H9 (cell line): ENCODE data around the gene SLC16A4. TPM values are rescaled to one million over a fixed set of nuclear protein-coding genes. Genes with fewer than 3 reads are reported as not detected.

Source experiments
- DNase-seq: peaks from one replicate; pipeline ENCODE4 v3.0.0-alpha.2; 2017
- H2AFZ ChIP-seq: one replicate; pipeline ENCODE4 v1.6.1; 2013; ENCODE audit warnings: mild to moderate bottlenecking, low read length, control low read depth, moderate library complexity
- H2AK5ac ChIP-seq: 2 replicates; pipeline ENCODE4 v1.6.1; 2013; ENCODE audit warnings: low read length, control low read depth, mixed read lengths; ENCODE audit not compliant: insufficient read length
- H2BK120ac ChIP-seq: one replicate; pipeline ENCODE4 v1.6.1; 2013; ENCODE audit warnings: low read depth, mild to moderate bottlenecking, low read length, control low read depth, inconsistent platforms; ENCODE audit not compliant: poor library complexity, severe bottlenecking
- H2BK12ac ChIP-seq: 2 replicates; pipeline ENCODE4 v1.6.1; 2013; ENCODE audit warnings: low read length, control low read depth, mixed read lengths, low read depth; ENCODE audit not compliant: insufficient read length
- H2BK15ac ChIP-seq: 2 replicates; pipeline ENCODE4 v1.6.1; 2013; ENCODE audit warnings: low read depth, low read length, control low read depth
- H2BK20ac ChIP-seq: one replicate; pipeline ENCODE4 v1.6.1; 2013; ENCODE audit warnings: low read depth, mild to moderate bottlenecking, low read length, control low read depth, inconsistent platforms; ENCODE audit not compliant: poor library complexity, severe bottlenecking
- H2BK5ac ChIP-seq: 2 replicates; pipeline ENCODE4 v1.6.1; 2013; ENCODE audit warnings: low read length, control low read depth, mixed read lengths; ENCODE audit not compliant: insufficient read length
- H3K14ac ChIP-seq: 2 replicates; pipeline ENCODE4 v1.6.1; 2013; ENCODE audit warnings: low read length, control low read depth; ENCODE audit not compliant: insufficient read depth
- H3K18ac ChIP-seq: 2 replicates; pipeline ENCODE4 v1.6.1; 2013; ENCODE audit warnings: low read depth, mild to moderate bottlenecking, mixed read lengths, low read length, control low read depth; ENCODE audit not compliant: insufficient read length
- H3K23ac ChIP-seq: 2 replicates; pipeline ENCODE4 v1.6.1; 2013; ENCODE audit warnings: low read length, control low read depth, mixed read lengths, low read depth; ENCODE audit not compliant: insufficient read length
- H3K23me2 ChIP-seq: 2 replicates; pipeline ENCODE4 v1.6.1; 2013; ENCODE audit warnings: low read depth, mild to moderate bottlenecking, mixed read lengths, low read length, control low read depth; ENCODE audit not compliant: insufficient read length, poor library complexity, severe bottlenecking
- H3K27ac ChIP-seq: 2 replicates; pipeline ENCODE4 v1.5.1; 2013; ENCODE audit warnings: low read length, control low read depth, mixed read lengths, low read depth; ENCODE audit not compliant: insufficient read length
- H3K27me3 ChIP-seq: 2 replicates; pipeline ENCODE4 v1.6.1; 2013; ENCODE audit warnings: low read length, control low read depth, inconsistent platforms; ENCODE audit not compliant: insufficient read depth
- H3K4ac ChIP-seq: 2 replicates; pipeline ENCODE4 v1.6.1; 2013; ENCODE audit warnings: low read depth, mild to moderate bottlenecking, control low read depth, inconsistent platforms, low read length, moderate library complexity
- H3K4me1 ChIP-seq: 2 replicates; pipeline ENCODE4 v1.6.1; 2013; ENCODE audit warnings: low read length, control low read depth, inconsistent platforms; ENCODE audit not compliant: insufficient read depth
- H3K4me2 ChIP-seq: 2 replicates; pipeline ENCODE4 v1.6.1; 2013; ENCODE audit warnings: low read length, control low read depth, mixed read lengths; ENCODE audit not compliant: insufficient read length, insufficient read depth
- H3K56ac ChIP-seq: 2 replicates; pipeline ENCODE4 v1.6.1; 2013; ENCODE audit warnings: low read depth, mild to moderate bottlenecking, mixed read lengths, low read length, control low read depth; ENCODE audit not compliant: insufficient read length
- H3K79me1 ChIP-seq: 2 replicates; pipeline ENCODE4 v1.6.1; 2013; ENCODE audit warnings: low read depth, mild to moderate bottlenecking, moderate library complexity, low read length, control low read depth, inconsistent platforms; ENCODE audit not compliant: insufficient read depth, poor library complexity, severe bottlenecking
- H3K79me2 ChIP-seq: 2 replicates; pipeline ENCODE4 v1.6.1; 2013; ENCODE audit warnings: low read length, control low read depth, inconsistent platforms; ENCODE audit not compliant: insufficient read depth
- H3K9ac ChIP-seq: 2 replicates; pipeline ENCODE4 v1.6.1; 2013; ENCODE audit warnings: low read length, control low read depth, mixed read lengths; ENCODE audit not compliant: insufficient read length; ENCODE audit errors: extremely low read depth
- H3K9me3 ChIP-seq: one replicate; pipeline ENCODE4 v1.6.1; 2013; ENCODE audit warnings: low read depth, low read length, inconsistent platforms; ENCODE audit not compliant: control insufficient read depth
- H3T11ph ChIP-seq: one replicate; pipeline ENCODE4 v1.6.1; 2013; ENCODE audit warnings: mild to moderate bottlenecking, low read length, control low read depth, inconsistent platforms
- H4K20me1 ChIP-seq: one replicate; pipeline ENCODE4 v1.6.1; 2013; ENCODE audit not compliant: control insufficient read depth, insufficient read length, insufficient read depth
- H4K5ac ChIP-seq: 2 replicates; pipeline ENCODE4 v1.6.1; 2013; ENCODE audit warnings: low read depth, mild to moderate bottlenecking, mixed read lengths, low read length, control low read depth; ENCODE audit not compliant: insufficient read length
- H4K8ac ChIP-seq: replicated peaks from 2 replicates; pipeline ENCODE4 v1.6.1; 2013; ENCODE audit warnings: low read length, control low read depth, mixed read lengths, low read depth; ENCODE audit not compliant: insufficient read length
- H4K91ac ChIP-seq: 2 replicates; pipeline ENCODE4 v1.6.1; 2013; ENCODE audit warnings: low read depth, mild to moderate bottlenecking, moderate library complexity, mixed read lengths, low read length, control low read depth; ENCODE audit not compliant: insufficient read length
- H3K27ac Mint-ChIP-seq, 3 experiments: 2 replicates in 2 of 3; 3 replicates in 1 of 3; pipeline ENCODE4 v1.8.0; 2020 to 2021; ENCODE audit warnings: mixed read lengths in 3 of 3, mild to moderate bottlenecking in 1 of 3, moderate library complexity in 1 of 3
- H3K27me3 Mint-ChIP-seq: 2 replicates; pipeline ENCODE4 v1.8.0; 2021; ENCODE audit warnings: low read depth, mild to moderate bottlenecking, moderate library complexity, mixed read lengths
- H3K36me3 Mint-ChIP-seq, 3 experiments: 2 replicates in 2 of 3; 3 replicates in 1 of 3; pipeline ENCODE4 v1.8.0; 2020 to 2021; ENCODE audit warnings: low read depth in 3 of 3, mixed read lengths in 3 of 3; ENCODE audit not compliant: insufficient read depth in 1 of 3
- H3K4me1 Mint-ChIP-seq, 2 experiments: 2 replicates each; pipeline ENCODE4 v1.8.0; 2020; ENCODE audit warnings: mixed read lengths in 2 of 2
- H3K4me3 Mint-ChIP-seq, 2 experiments: 2 replicates in 1 of 2; 3 replicates in 1 of 2; pipeline ENCODE4 v1.8.0; 2020 to 2021; ENCODE audit warnings: mild to moderate bottlenecking in 2 of 2, mixed read lengths in 2 of 2, moderate library complexity in 1 of 2
- H3K9me3 Mint-ChIP-seq, 2 experiments: 2 replicates in 1 of 2; 3 replicates in 1 of 2; pipeline ENCODE4 v1.8.0; 2020; ENCODE audit warnings: mild to moderate bottlenecking in 2 of 2, mixed read lengths in 2 of 2, moderate library complexity in 1 of 2
- CTCF ChIP-seq: fragments of 200-600 bp; sonication (generic); conservative IDR thresholded peaks from 3 replicates; pipeline ENCODE4 v1.8.0; 2021; ENCODE audit warnings: antibody characterized with exemption, mild to moderate bottlenecking
- WGBS: extraction: QIAGEN DNeasy Blood & Tissue Kit; methylation state at CpG from one replicate; pipeline ENCODE4 v1.1.7; 2013; ENCODE audit warnings: missing lambda C conversion rate, low lambda C conversion rate, mixed read lengths; ENCODE audit not compliant: insufficient read length; ENCODE audit errors: extremely low coverage; 5-methylcytosine and 5-hydroxymethylcytosine counted together
- total RNA-seq: library from RNA; stranded (reverse); gene quantifications from 2 replicates; pipeline ENCODE4 v1.2.1, GENCODE V29; 2021

Gene SLC16A4
- total RNA-seq, 1 experiment from 2014 or later = 0.17 TPM

DNA sequence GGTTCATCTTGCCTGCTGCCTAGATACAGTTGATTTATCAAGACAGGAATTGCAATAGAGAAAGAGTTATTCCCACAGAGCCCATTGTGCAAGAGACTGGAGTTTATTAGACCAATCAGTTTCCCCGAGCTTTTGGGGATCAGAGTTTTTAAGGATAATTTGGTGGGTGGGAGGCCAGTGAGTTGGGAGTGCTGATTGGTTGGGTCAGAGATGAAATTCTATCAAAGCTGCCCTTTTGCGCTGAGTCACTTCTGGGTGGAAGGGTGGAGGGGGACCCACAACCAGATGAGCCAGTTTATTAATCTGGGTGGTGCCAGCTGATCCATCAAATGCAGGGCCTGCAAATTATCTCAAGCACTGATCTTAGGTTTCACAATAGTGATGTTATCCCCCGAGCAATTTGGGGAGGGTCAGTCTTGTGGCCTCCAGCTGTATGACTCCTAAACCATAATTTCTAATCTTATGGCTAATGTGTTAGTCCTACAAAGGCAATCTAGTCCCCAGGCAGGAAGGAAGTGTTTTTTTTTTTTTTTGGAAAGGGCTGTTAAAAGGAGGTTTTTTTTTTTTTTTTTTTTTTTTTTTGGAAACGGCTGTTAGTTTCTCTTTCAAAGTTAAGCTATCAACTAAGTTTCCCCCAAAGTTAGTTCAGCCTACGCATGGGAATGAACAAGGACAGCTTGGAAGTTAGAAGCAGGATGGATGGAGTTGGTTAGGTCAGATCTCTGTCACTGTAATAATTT, 7.4 kb downstream of the SLC16A4 start:
- Histone ChIP-seq H3K9me3 (no peaks in the 10 kb centered on the region), H3T11ph (no peak overlapping the region), H2BK20ac (no peak overlapping the region), H2AFZ (no peak overlapping the region), H3K4me2 (no peak overlapping the region), H4K91ac (no peak overlapping the region), H4K20me1 (no peaks in the 10 kb centered on the region), H3K4me1 (no peaks in the 10 kb centered on the region), H2BK5ac (no peak overlapping the region), H3K9ac (no peak overlapping the region), H4K8ac (no peak overlapping the region), H3K56ac (no peak overlapping the region), H3K79me2 (no peaks in the 10 kb centered on the region), H3K14ac (no peak overlapping the region), H3K27ac (no peak overlapping the region), H3K23me2 (no peaks in the 10 kb centered on the region), H3K4ac (no peak overlapping the region), H3K18ac (no peak overlapping the region), H3K27me3 (no peaks in the 10 kb centered on the region), H2BK15ac (no peak overlapping the region), H3K79me1 (no peaks in the 10 kb centered on the region), H4K5ac (no peak overlapping the region), H2BK12ac (no peak overlapping the region), H3K23ac (no peak overlapping the region), H2AK5ac (no peak overlapping the region), H2BK120ac (no peak overlapping the region)
- Mint-ChIP-seq H3K4me1 (no peaks in the 10 kb centered on the region), H3K4me3 (no peak overlapping the region), H3K27ac (peak overlapping the region in 1 of 3 experiments; percentile 80; a peak in 2 of 7 replicates), H3K9me3 (no peaks in the 10 kb centered on the region), H3K36me3 (peaks cover 6 to 13% (median 7%) of the 10 kb centered on the region in 3 experiments; a peak in 6 of 7 replicates), H3K27me3 (no peaks in the 10 kb centered on the region)
- no peak for TF ChIP-seq CTCF
- WGBS = no CpG with 5 or more reads among the region's 5 CpGs
- no peak for DNase-seq
